ENCODE results near the gene MEGF9.

- no peak for TF ChIP-seq EZH2 (IDR thresholded peaks at IDR 0.05; ENCODE audit: borderline replicate concordance, low read depth, low read length, poor library complexity, severe bottlenecking)
- TF ChIP-seq CTCF (conservative IDR thresholded peaks at IDR 0.05; ENCODE audit: low read depth, low read length) = no peak
Observed at GRCh38 chr9:120557205-120557604, 157.1 kb downstream of the MEGF9 start.
